GM12878 (cell line): Measurements from ENCODE around the gene TLE7. TPM values are rescaled to one million over a fixed set of nuclear protein-coding genes. Genes with fewer than 3 reads are reported as not detected.

Experiments used
- ATAC-seq: fragments of 200-7000 bp; cut with Tn5 transposase; 3 replicates; pipeline ENCODE4 v1.9.1; 2020; ENCODE audit warnings: mild to moderate bottlenecking, moderate library complexity
- BruUV-seq: library from RNA; stranded (reverse); fragments of 400-500 nt; replicated peaks from 2 replicates; lab custom pipeline; 2021; lab: Mats Ljungman, UMichigan
- CTCF ChIA-PET: fragments of 300-600 bp; sonication (Branson Sonifier 250); formaldehyde crosslinking; extraction: SDS; loops from one replicate; lab custom pipeline; 2021; ENCODE audit warnings: inconsistent platforms; lab: Yijun Ruan, JAX
- POLR2A ChIA-PET: fragments of 350-600 bp; formaldehyde crosslinking; extraction: SDS; loops from one replicate; lab custom pipeline; 2021; ENCODE audit warnings: inconsistent platforms; lab: Charles Lee
- RAD21 ChIA-PET: fragments of 300-600 bp; sonication (Branson Sonifier 250); formaldehyde crosslinking; loops from one replicate; lab custom pipeline; 2023; ENCODE audit warnings: antibody characterized with exemption; ENCODE audit not compliant: unreplicated experiment; lab: Charles Lee
- SMC1A ChIA-PET: fragments of 300-600 bp; sonication (Branson Sonifier 250); formaldehyde crosslinking; loops from one replicate; lab custom pipeline; 2023; ENCODE audit not compliant: unreplicated experiment, uncharacterized antibody; lab: Charles Lee
- DNase-seq: peaks from one replicate; pipeline ENCODE4 v3.0.0-alpha.2; 2011; ENCODE audit warnings: low read depth, low spot score
- FAIRE-seq: peaks from 3 replicates; lab custom pipeline; 2011; peaks lifted over from hg19 to GRCh38; lab: Jason Lieb, UNC
- H2AFZ ChIP-seq: 2 replicates; pipeline ENCODE4 v1.6.0; 2011; ENCODE audit warnings: low read depth, low read length, control low read depth; ENCODE audit not compliant: control insufficient read depth
- H3K27ac ChIP-seq: 2 replicates; pipeline ENCODE4 v1.5.1; 2011; ENCODE audit warnings: control low read depth; ENCODE audit not compliant: control insufficient read depth, insufficient read depth
- H3K27me3 ChIP-seq, 2 experiments: replicated peaks in 1 of 2; 2 replicates each; pipeline versions ENCODE4 v1.6.0 to v1.6.1; 2011; ENCODE audit warnings: low read length in 1 of 2; ENCODE audit not compliant: control insufficient read depth in 2 of 2, insufficient read depth in 2 of 2
- H3K36me3 ChIP-seq, 2 experiments: 2 replicates each; pipeline ENCODE4 v1.5.1; 2011; ENCODE audit warnings: low read length in 1 of 2; ENCODE audit not compliant: control insufficient read depth in 2 of 2, insufficient read depth in 2 of 2
- H3K4me1 ChIP-seq: 2 replicates; pipeline ENCODE4 v1.6.1; 2011; ENCODE audit warnings: mild to moderate bottlenecking, low read length, moderate library complexity, mixed read lengths; ENCODE audit not compliant: control insufficient read depth, insufficient read depth
- H3K4me2 ChIP-seq: 2 replicates; pipeline ENCODE4 v1.6.0; 2011; ENCODE audit warnings: control low read depth; ENCODE audit not compliant: control insufficient read depth, insufficient read depth
- H3K4me3 ChIP-seq: fragments of 200-600 bp; sonication (generic); 2 replicates; pipeline ENCODE4 v1.5.1; 2016
- H3K79me2 ChIP-seq: 2 replicates; pipeline ENCODE4 v1.6.0; 2011; ENCODE audit warnings: low read length; ENCODE audit not compliant: control insufficient read depth, insufficient read depth
- H3K9ac ChIP-seq: 2 replicates; pipeline ENCODE4 v1.8.0; 2011; ENCODE audit warnings: low read length, control low read depth, mixed read lengths; ENCODE audit not compliant: control insufficient read depth, insufficient read depth
- H3K9me3 ChIP-seq: replicated peaks from 3 replicates; pipeline ENCODE4 v1.5.1; 2011; ENCODE audit warnings: mild to moderate bottlenecking, low read length; ENCODE audit not compliant: control insufficient read depth, insufficient read depth
- H4K20me1 ChIP-seq: 2 replicates; pipeline ENCODE4 v1.6.0; 2011; ENCODE audit not compliant: control insufficient read depth, insufficient read depth
- CHD1 ChIP-seq: IDR thresholded peaks from 2 replicates; pipeline ENCODE4 v1.6.1; 2012; ENCODE audit warnings: low read depth, low read length, improper control_type of control experiment
- GABPA ChIP-seq: IDR thresholded peaks from 2 replicates; pipeline ENCODE4 v1.6.1; 2014; ENCODE audit warnings: antibody characterized with exemption, low read depth, mild to moderate bottlenecking, inconsistent platforms
- HSF1 ChIP-seq: fragments of 150-350 bp; IDR thresholded peaks from 2 replicates; pipeline ENCODE4 v1.6.1; 2014; ENCODE audit warnings: mild to moderate bottlenecking, low read depth, low read length
- MLLT1 ChIP-seq: fragments of 450-650 bp; IDR thresholded peaks from 2 replicates; pipeline ENCODE4 v1.6.1; 2016; ENCODE audit warnings: mild to moderate bottlenecking
- NFYB ChIP-seq: IDR thresholded peaks from 2 replicates; pipeline ENCODE4 v1.6.1; 2011; ENCODE audit warnings: low read depth, mild to moderate bottlenecking, low read length, improper control_type of control experiment, moderate library complexity; ENCODE audit not compliant: insufficient read depth
- NRF1 ChIP-seq: conservative IDR thresholded peaks from 2 replicates; pipeline ENCODE4 v1.6.1; 2011; ENCODE audit warnings: mild to moderate bottlenecking, low read depth, low read length, improper control_type of control experiment
- PML ChIP-seq: IDR thresholded peaks from 2 replicates; pipeline ENCODE4 v1.6.1; 2012; ENCODE audit warnings: low read length, inconsistent platforms
- SREBF1 ChIP-seq: IDR thresholded peaks from 2 replicates; pipeline ENCODE4 v1.6.1; 2012; ENCODE audit warnings: mild to moderate bottlenecking, low read length
- STAT3 ChIP-seq: IDR thresholded peaks from 2 replicates; pipeline ENCODE4 v1.6.1; 2011; ENCODE audit warnings: low read depth, low read length, improper control_type of control experiment
- ZBTB40 ChIP-seq: fragments of 450-650 bp; IDR thresholded peaks from 2 replicates; pipeline ENCODE4 v1.6.1; 2016; ENCODE audit warnings: mild to moderate bottlenecking, moderate library complexity, borderline replicate concordance
- WGBS: methylation state at CpG from one replicate; pipeline ENCODE4 v1.1.6; 2016; ENCODE audit warnings: low lambda C conversion rate; ENCODE audit not compliant: insufficient replicate concordance, insufficient coverage; ENCODE audit errors: missing lambda C conversion rate; 5-methylcytosine and 5-hydroxymethylcytosine counted together
- in situ Hi-C: fragments of 300-500 bp; cut with MboI; formaldehyde crosslinking; loops from 9 replicates; pipeline ENCODE4 v1.14.3; 2018; ENCODE audit warnings: mixed read lengths
- intact Hi-C: fragments of 100-400 bp; cut with micrococcal nuclease; formaldehyde crosslinking; loops from one replicate; pipeline ENCODE4 v1.14.2; 2022; ENCODE audit not compliant: unreplicated experiment
- polyA plus RNA-seq, 11 experiments: library from polyadenylated mRNA; depleted of rRNA in 4 of 11; unstranded in 6 of 11; stranded (reverse) in 5 of 11; fragments of >200 nt; fragmentation: Nextera tagmentation in 4 of 11; fragmentation: Illumina TruSeq in 1 of 11; extraction: Ambion mirVana in 4 of 11; extraction: Trizol in 1 of 11; gene quantifications; 1 replicate in 1 of 11; 2 replicates in 10 of 11; pipeline versions ENCODE4 v1.2.1 to v1.2.3, GENCODE V29; 2011 to 2016; ENCODE audit warnings: inconsistent platforms in 2 of 11, missing spikeins in 2 of 11, low read depth in 1 of 11
- total RNA-seq, 4 experiments: library from RNA; depleted of rRNA in 3 of 4; stranded (reverse); fragments of >200 nt in 3 of 4; fragmentation: Illumina TruSeq in 1 of 4; extraction: Trizol in 1 of 4; gene quantifications; 2 replicates each; pipeline versions ENCODE4 v1.2.1 to v1.2.3, GENCODE V29; 2013 to 2021

Gene TLE7
- total and polyA plus RNA-seq, 10 of the 15 experiments (the other 5 are each of a cell fraction or from before 2014, with no cell fraction given), result not detected

GRCh38 chr16:71396594-71396993, 45.3 kb downstream of the TLE7 start (continued):
- TF ChIP-seq CHD1, result no peak
- no peak for TF ChIP-seq GABPA
- TF ChIP-seq PML, result no peak
- no peak for TF ChIP-seq SREBF1
- no peak for TF ChIP-seq NFYB
- TF ChIP-seq NRF1, result no peak
- TF ChIP-seq ZBTB40, result no peak

- SMC1A ChIA-PET, result no interaction called here
- ATAC-seq (no peak), DNase-seq (no peak), FAIRE-seq (no peak)
- BruUV-seq, result no TSS peak
- Histone ChIP-seq H3K27me3 (peaks cover 0 to 2% of the 10 kb centered on the region in 2 experiments), H3K27ac (no peak overlapping the region), H3K9me3 (no peaks in the 10 kb centered on the region), H3K36me3 (no peaks in the 10 kb centered on the region), H3K4me3 (no peak overlapping the region), H3K4me1 (no peaks in the 10 kb centered on the region), H4K20me1 (no peaks in the 10 kb centered on the region), H3K4me2 (no peak overlapping the region), H3K9ac (no peak overlapping the region), H3K79me2 (no peaks in the 10 kb centered on the region), H2AFZ (no peak overlapping the region)
- TF ChIP-seq MLLT1 (no peak), STAT3 (no peak), HSF1 (no peak)
- POLR2A ChIA-PET, result no interaction called here
- CTCF ChIA-PET, result interaction anchor here (1.4 kb wide), 1 partner anchor 111 kb away, joined by 4 read pairs; no protein-coding TSS in a partner anchor
- WGBS, result 36% methylated on average over 7 of the region's 7 CpGs
- in situ Hi-C loops, result no loop called here
- RAD21 ChIA-PET, result no interaction called here
- intact Hi-C loops, result no loop called here
Measured at GRCh38 chr16:71389330-71389729, 52.5 kb downstream of the TLE7 start.
